CD4-positive, alpha-beta memory T cell (primary cell): Measurements from ENCODE around the gene RDH11. TPM values are rescaled to one million over a fixed set of nuclear protein-coding genes. Genes with fewer than 3 reads are reported as not detected.

ENCODE experiments used
- CTCF ChIA-PET: fragments of 350-600 bp; sonication (Branson Sonifier 250); formaldehyde crosslinking; loops from one replicate; lab custom pipeline; 2021; ENCODE audit warnings: inconsistent platforms; ENCODE audit not compliant: partially characterized antibody; lab: Charles Lee
- POLR2A ChIA-PET: fragments of 350-600 bp; sonication (Branson Sonifier 250); formaldehyde crosslinking; loops from one replicate; lab custom pipeline; 2021; ENCODE audit not compliant: partially characterized antibody; lab: Charles Lee
- DNase-seq, 5 donors: peaks; one replicate each; pipeline versions ENCODE4 v3.0.0 to v3.0.0-alpha.2; 2020 to 2022; ENCODE audit warnings: mixed read lengths in 1 of 5
- H3K27ac ChIP-seq: one replicate; pipeline ENCODE4 v1.7.0; 2013; ENCODE audit warnings: low read depth, low read length
- H3K27me3 ChIP-seq: 2 replicates; pipeline ENCODE4 v1.7.0; 2013; ENCODE audit warnings: mild to moderate bottlenecking, low read length, moderate library complexity; ENCODE audit not compliant: insufficient read depth
- H3K36me3 ChIP-seq: 2 replicates; pipeline ENCODE4 v1.7.0; 2013; ENCODE audit warnings: mild to moderate bottlenecking, low read length, moderate library complexity; ENCODE audit not compliant: insufficient read depth
- H3K4me1 ChIP-seq: 2 replicates; pipeline ENCODE4 v1.7.0; 2013; ENCODE audit warnings: mild to moderate bottlenecking, low read length, moderate library complexity; ENCODE audit not compliant: insufficient read depth
- H3K4me3 ChIP-seq, 2 donors: one replicate each; pipeline ENCODE4 v1.7.0; 2013; ENCODE audit warnings: low read length in 2 of 2, mild to moderate bottlenecking in 1 of 2
- H3K9me3 ChIP-seq, 2 donors: one replicate each; pipeline ENCODE4 v1.7.0; 2013; ENCODE audit warnings: low read length in 2 of 2, control low read depth in 1 of 2; ENCODE audit not compliant: control insufficient read depth in 1 of 2
- H3K27ac Mint-ChIP-seq, 7 donors: one replicate each; pipeline ENCODE4 v1.8.0; 2020 to 2021; ENCODE audit warnings: mixed read lengths in 7 of 7, mild to moderate bottlenecking in 6 of 7, inconsistent platforms in 3 of 7, moderate library complexity in 3 of 7
- H3K27me3 Mint-ChIP-seq, 2 donors: one replicate each; pipeline ENCODE4 v1.8.0; 2020 to 2021; ENCODE audit warnings: mixed read lengths in 2 of 2
- H3K36me3 Mint-ChIP-seq, 2 donors: one replicate each; pipeline ENCODE4 v1.8.0; 2020 to 2021; ENCODE audit warnings: mixed read lengths in 2 of 2, inconsistent platforms in 1 of 2, mild to moderate bottlenecking in 1 of 2
- H3K4me1 Mint-ChIP-seq, 4 donors: one replicate each; pipeline ENCODE4 v1.8.0; 2020 to 2021; ENCODE audit warnings: mixed read lengths in 4 of 4, mild to moderate bottlenecking in 1 of 4
- H3K4me3 Mint-ChIP-seq, 8 donors: one replicate each; pipeline ENCODE4 v1.8.0; 2020 to 2021; ENCODE audit warnings: mixed read lengths in 8 of 8, mild to moderate bottlenecking in 7 of 8, moderate library complexity in 6 of 8, inconsistent platforms in 3 of 8
- H3K9me3 Mint-ChIP-seq, 8 donors: one replicate each; pipeline ENCODE4 v1.8.0; 2020 to 2021; ENCODE audit warnings: mixed read lengths in 8 of 8, mild to moderate bottlenecking in 5 of 8, inconsistent platforms in 3 of 8, moderate library complexity in 1 of 8
- intact Hi-C: fragments of 100-400 bp; cut with micrococcal nuclease; formaldehyde crosslinking; loops from one replicate; pipeline ENCODE4 v1.15.1; 2023
- polyA plus RNA-seq, 2 donors: library from polyadenylated mRNA; unstranded; fragments of 300-500 nt; fragmentation: Illumina TruSeq; gene quantifications; one replicate each; pipeline ENCODE4 v1.2.3, GENCODE V29; 2021
- total RNA-seq, 2 experiments: library from RNA; stranded (reverse); gene quantifications; one replicate each; pipeline ENCODE4 v1.2.3, GENCODE V29; 2021

Gene RDH11
- total and polyA plus RNA-seq, 4 experiments from 2014 or later, result 45.2 to 95.3 (median 59.4) TPM

DNA sequence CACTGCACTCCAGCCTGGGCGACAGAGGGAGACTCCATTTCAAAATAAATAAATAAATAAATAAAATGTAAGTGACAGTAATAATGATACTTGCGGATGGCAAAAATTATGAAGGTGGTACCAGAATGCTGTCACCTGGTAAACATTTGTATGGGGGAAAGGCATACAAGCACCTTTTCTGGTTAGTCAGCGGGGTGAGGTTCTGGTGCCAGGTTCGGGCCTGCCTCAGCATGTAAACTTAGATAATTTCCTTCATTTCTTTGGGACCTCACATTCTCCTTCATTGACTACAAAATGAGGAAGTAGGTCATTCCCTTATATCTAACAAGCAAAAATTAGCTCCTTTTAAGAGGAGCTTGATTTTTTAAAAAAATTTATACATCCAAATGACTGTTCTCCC lies 31.9 kb downstream of the RDH11 start:
- Histone ChIP-seq H3K36me3 (peaks cover 8% of the 10 kb centered on the region), H3K27ac (no peak overlapping the region), H3K27me3 (no peaks in the 10 kb centered on the region), H3K4me1 (peaks cover 17% of the 10 kb centered on the region), H3K4me3 (no peak overlapping the region), H3K9me3 (no peaks in the 10 kb centered on the region)
- no peak for DNase-seq
- Mint-ChIP-seq H3K36me3 (peaks cover 5 to 26% of the 10 kb centered on the region in 2 donors), H3K27ac (peak overlapping the region in 1 of 7 donors; percentile 20), H3K27me3 (no peaks in the 10 kb centered on the region), H3K4me3 (no peak overlapping the region), H3K4me1 (peaks cover 21 to 36% (median 29%) of the 10 kb centered on the region in 4 donors), H3K9me3 (no peaks in the 10 kb centered on the region)
- intact Hi-C loops, result no loop called here
- ChIA-PET POLR2A (interaction anchor here (1.4 kb wide), 1 partner anchor 63 kb away, joined by 6 read pairs; the partner anchor contains the start of gene PIGH), CTCF (interaction anchor here (0.8 to 4.3 kb wide), 6 partner anchors 9 to 81 kb away, joined by 3 to 35 read pairs (median 4); no protein-coding TSS in a partner anchor)

GRCh38 chr14:67653651-67654280 lies 41.8 kb downstream of the RDH11 start:
- peaks cover 44 to 84% of the 10 kb centered on the region in 2 donors for H3K36me3 Mint-ChIP-seq
- Histone ChIP-seq H3K27ac (no peak overlapping the region), H3K9me3 (no peaks in the 10 kb centered on the region), H3K36me3 (peaks cover 71% of the 10 kb centered on the region), H3K27me3 (no peaks in the 10 kb centered on the region), H3K4me3 (no peak overlapping the region), H3K4me1 (no peaks in the 10 kb centered on the region)
- no peak for DNase-seq
- H3K27me3 Mint-ChIP-seq, result no peaks in the 10 kb centered on the region
- ChIA-PET POLR2A (no interaction called here), CTCF (interaction anchor here (0.9 to 1.7 kb wide), 3 partner anchors 35 to 227 kb away, joined by 3 to 5 read pairs (median 3); partner anchors contain the start of gene ARG2)
- H3K4me3 Mint-ChIP-seq, result no peak overlapping the region
- intact Hi-C loops, result no loop called here
- no peaks in the 10 kb centered on the region for H3K9me3 Mint-ChIP-seq
- H3K4me1 Mint-ChIP-seq, result no peaks in the 10 kb centered on the region
- H3K27ac Mint-ChIP-seq, result no peak overlapping the region

DNA sequence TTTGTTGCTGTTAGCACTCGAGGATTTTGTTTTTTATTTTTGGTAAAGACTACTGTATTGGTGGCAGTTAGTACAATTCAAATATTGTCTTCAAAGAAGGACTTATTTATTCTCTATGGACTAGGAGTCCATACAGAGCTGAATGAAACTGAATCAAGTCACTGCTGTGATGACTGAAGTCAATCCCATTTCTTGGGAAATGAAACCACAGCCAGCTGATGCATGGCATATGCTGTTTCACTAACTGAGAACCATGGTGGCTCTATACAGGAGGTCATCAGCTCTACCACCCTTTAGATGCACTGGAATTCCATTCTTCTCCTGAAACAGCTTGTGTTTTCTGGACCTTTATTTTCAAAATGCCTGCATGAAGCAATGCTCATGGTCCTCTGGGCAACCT lies 43.4 kb downstream of the RDH11 start:
- H3K4me1 Mint-ChIP-seq, result no peaks in the 10 kb centered on the region

GRCh38 chr14:67650694-67651093 lies 44.9 kb downstream of the RDH11 start:
- H3K9me3 ChIP-seq, result no peaks in the 10 kb centered on the region
- no peak overlapping the region for H3K27ac ChIP-seq
- peaks cover 58% of the 10 kb centered on the region for H3K36me3 ChIP-seq
- peak overlapping the region in 3 of 7 donors; percentile 27 to 60 (median 47) for H3K27ac Mint-ChIP-seq
- ChIA-PET POLR2A (no interaction called here), CTCF (interaction anchor here (0.9 kb wide), 1 partner anchor 79 kb away, joined by 5 read pairs; no protein-coding TSS in a partner anchor)
- H3K4me1 Mint-ChIP-seq, result no peaks in the 10 kb centered on the region
- H3K4me3 Mint-ChIP-seq, result no peak overlapping the region
- no peak overlapping the region for H3K4me3 ChIP-seq
- intact Hi-C loops, result no loop called here
- H3K27me3 ChIP-seq, result no peaks in the 10 kb centered on the region
- H3K27me3 Mint-ChIP-seq, result no peaks in the 10 kb centered on the region
- no peak for DNase-seq
- H3K9me3 Mint-ChIP-seq, result no peaks in the 10 kb centered on the region
- H3K36me3 Mint-ChIP-seq, result peaks cover 44 to 90% of the 10 kb centered on the region in 2 donors
- H3K4me1 ChIP-seq, result no peaks in the 10 kb centered on the region

More for the DNA sequence above, 43.4 kb downstream of the RDH11 start:
- no peak for DNase-seq
- Histone ChIP-seq H3K9me3 (no peaks in the 10 kb centered on the region), H3K27me3 (no peaks in the 10 kb centered on the region), H3K4me1 (no peaks in the 10 kb centered on the region), H3K27ac (no peak overlapping the region), H3K36me3 (peaks cover 67% of the 10 kb centered on the region), H3K4me3 (no peak overlapping the region)
- Mint-ChIP-seq H3K4me3 (no peak overlapping the region), H3K36me3 (peaks cover 37 to 89% of the 10 kb centered on the region in 2 donors), H3K27me3 (no peaks in the 10 kb centered on the region), H3K27ac (peak overlapping the region in 1 of 7 donors; percentile 52), H3K9me3 (no peaks in the 10 kb centered on the region)
- intact Hi-C loops, result loop anchor here (1.0 kb wide), 1 partner anchor 42 kb away; no protein-coding TSS in a partner anchor
- CTCF ChIA-PET, result interaction anchor here (0.9 to 1.8 kb wide), 5 partner anchors 21 to 67 kb away, joined by 3 to 5 read pairs (median 4); partner anchors contain the start of genes ARG2 and PIGH
- POLR2A ChIA-PET, result no interaction called here

DNA sequence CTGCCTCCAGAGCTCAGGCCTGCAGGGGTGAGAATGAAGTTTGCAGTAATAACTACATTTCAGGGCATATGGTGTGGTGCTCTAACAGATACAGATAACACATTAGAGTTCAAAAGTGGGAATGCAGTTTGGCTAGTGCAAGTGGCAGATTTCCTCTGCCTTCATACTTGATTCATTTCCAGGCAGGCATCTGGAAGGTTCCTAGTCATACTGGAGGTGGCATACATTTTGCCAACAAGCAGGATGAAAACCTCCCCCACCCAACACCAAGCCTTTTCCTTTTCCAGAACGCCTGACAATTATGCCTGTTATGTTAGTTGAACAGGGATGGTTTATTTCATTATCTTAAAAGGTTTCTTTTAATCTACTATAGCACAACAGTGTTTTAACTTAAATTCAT lies 45.4 kb downstream of the RDH11 start:
- Mint-ChIP-seq H3K27ac (peak overlapping the region in 2 of 7 donors; percentile 34 to 42), H3K9me3 (no peaks in the 10 kb centered on the region), H3K4me1 (no peaks in the 10 kb centered on the region), H3K36me3 (peaks cover 49 to 89% of the 10 kb centered on the region in 2 donors), H3K4me3 (no peak overlapping the region), H3K27me3 (no peaks in the 10 kb centered on the region)
- ChIA-PET CTCF (interaction anchor here (0.9 kb wide), 1 partner anchor 35 kb away, joined by 3 read pairs; no protein-coding TSS in a partner anchor), POLR2A (no interaction called here)
- H3K9me3 ChIP-seq, result no peaks in the 10 kb centered on the region
- H3K4me3 ChIP-seq, result no peak overlapping the region
- H3K4me1 ChIP-seq, result no peaks in the 10 kb centered on the region
- no peaks in the 10 kb centered on the region for H3K27me3 ChIP-seq
- intact Hi-C loops, result no loop called here
- H3K36me3 ChIP-seq, result peaks cover 52% of the 10 kb centered on the region
- no peak overlapping the region for H3K27ac ChIP-seq
- no peak for DNase-seq

GRCh38 chr14:67646131-67646530 lies 49.4 kb downstream of the RDH11 start:
- peaks cover 38 to 55% of the 10 kb centered on the region in 2 donors for H3K36me3 Mint-ChIP-seq
- POLR2A ChIA-PET, result no interaction called here
- no peak overlapping the region for H3K4me3 Mint-ChIP-seq
- peaks cover 0 to 4% (median 1%) of the 10 kb centered on the region in 4 donors for H3K4me1 Mint-ChIP-seq
- Histone ChIP-seq H3K4me3 (no peak overlapping the region), H3K27me3 (no peaks in the 10 kb centered on the region), H3K4me1 (no peaks in the 10 kb centered on the region), H3K27ac (no peak overlapping the region), H3K9me3 (no peaks in the 10 kb centered on the region), H3K36me3 (peaks cover 21% of the 10 kb centered on the region)
- no peak for DNase-seq
- peak overlapping the region in 1 of 7 donors; percentile 33 for H3K27ac Mint-ChIP-seq
- no peaks in the 10 kb centered on the region for H3K27me3 Mint-ChIP-seq
- CTCF ChIA-PET, result no interaction called here
- no peaks in the 10 kb centered on the region for H3K9me3 Mint-ChIP-seq
- intact Hi-C loops, result no loop called here

GRCh38 chr14:67645414-67645813 lies 50.1 kb downstream of the RDH11 start:
- DNase-seq, result no peak
- H3K9me3 Mint-ChIP-seq, result no peaks in the 10 kb centered on the region
- no peaks in the 10 kb centered on the region for H3K4me1 ChIP-seq
- H3K27ac ChIP-seq, result no peak overlapping the region
- peaks cover 14% of the 10 kb centered on the region for H3K36me3 ChIP-seq
- POLR2A ChIA-PET, result no interaction called here
- no peaks in the 10 kb centered on the region for H3K27me3 ChIP-seq
- H3K4me1 Mint-ChIP-seq, result peaks cover 0 to 4% (median 1%) of the 10 kb centered on the region in 4 donors
- no peak overlapping the region for H3K4me3 Mint-ChIP-seq
- H3K27ac Mint-ChIP-seq, result no peak overlapping the region
- peaks cover 30 to 48% of the 10 kb centered on the region in 2 donors for H3K36me3 Mint-ChIP-seq
- H3K27me3 Mint-ChIP-seq, result no peaks in the 10 kb centered on the region
- no peak overlapping the region for H3K4me3 ChIP-seq
- H3K9me3 ChIP-seq, result no peaks in the 10 kb centered on the region
- CTCF ChIA-PET, result no interaction called here
- intact Hi-C loops, result no loop called here
